RWPE1 (cell line): ENCODE data around the gene WFDC11.
A peak's percentile ranks its signal among the peaks of the same experiment; 100 is the strongest.

Experiments
- CTCF ChIA-PET: fragments of 350-600 bp; sonication (Branson Sonifier 250); formaldehyde crosslinking; extraction: SDS; loops from one replicate; lab custom pipeline; 2021; lab: Yijun Ruan, JAX
- POLR2A ChIA-PET: fragments of 400-600 bp; formaldehyde crosslinking; extraction: SDS; loops from one replicate; lab custom pipeline; 2020; ENCODE audit warnings: antibody characterized with exemption; ENCODE audit not compliant: low non-redundant PET; lab: Yijun Ruan, JAX
- DNase-seq: peaks from one replicate; pipeline ENCODE4 v3.0.0; 2012; ENCODE audit warnings: low spot score
- H3K27ac ChIP-seq: fragments of 450-650 bp; 2 replicates; pipeline ENCODE4 v1.5.1; 2017
- CTCF ChIP-seq: fragments of 450-650 bp; conservative IDR thresholded peaks from 2 replicates; pipeline ENCODE4 v1.5.1; 2017; ENCODE audit warnings: low read depth, mild to moderate bottlenecking

WFDC11 gene

GRCh38 chr20:45629496-45630100, 40.4 kb downstream of the WFDC11 start, which contains the start of gene WFDC10A:
Gene WFDC10A, plus strand, starts transcription at chr20:45629739. Its CDS starts 75 bp downstream, at chr20:45629814.
- peak; percentile 92 for TF ChIP-seq CTCF
- POLR2A ChIA-PET: no interaction called here
- DNase-seq: peak; percentile 83
- H3K27ac ChIP-seq: no peak within 1 kb of the TSS
- CTCF ChIA-PET: interaction anchor here (0.5 to 2.3 kb wide), 20 partner anchors 9 to 739 kb away, joined by 3 to 15 read pairs (median 3); no protein-coding TSS in a partner anchor

- no peak for DNase-seq
- POLR2A ChIA-PET: interaction anchor here (0.6 kb wide), 1 partner anchor 61 kb away, joined by 6 read pairs; no protein-coding TSS in a partner anchor
- CTCF ChIA-PET: interaction anchor here (1.0 to 2.7 kb wide), 2 partner anchors 145 to 253 kb away, joined by 5 to 12 read pairs; no protein-coding TSS in a partner anchor
- H3K27ac ChIP-seq: no peak overlapping the region
- TF ChIP-seq CTCF: no peak
These were observed 43.5 kb downstream of the WFDC11 start for GRCh38 chr20:45626540-45626939.

- ChIA-PET POLR2A (no interaction called here), CTCF (interaction anchor here (0.8 kb wide), 1 partner anchor 223 kb away, joined by 3 read pairs; no protein-coding TSS in a partner anchor)
- TF ChIP-seq CTCF: no peak
- no peak overlapping the region for H3K27ac ChIP-seq
- DNase-seq: no peak
These were observed 48.4 kb downstream of the WFDC11 start for GRCh38 chr20:45621593-45621992.

GRCh38 chr20:45617591-45617990, 52.4 kb downstream of the WFDC11 start:
- ChIA-PET POLR2A (no interaction called here), CTCF (interaction anchor here (0.7 to 2.5 kb wide), 5 partner anchors 11 to 324 kb away, joined by 3 to 14 read pairs (median 4); partner anchors contain the start of gene WFDC10A)
- no peak for DNase-seq

GRCh38 chr20:45612314-45612713, 57.7 kb downstream of the WFDC11 start:
- ChIA-PET CTCF (interaction anchor here (0.7 kb wide), 1 partner anchor 826 kb away, joined by 4 read pairs; no protein-coding TSS in a partner anchor), POLR2A (no interaction called here)

More at GRCh38 chr20:45617591-45617990, 52.4 kb downstream of the WFDC11 start:
- no peak overlapping the region for H3K27ac ChIP-seq
- no peak for TF ChIP-seq CTCF

More at GRCh38 chr20:45612314-45612713, 57.7 kb downstream of the WFDC11 start:
- no peak for DNase-seq
- H3K27ac ChIP-seq: no peak overlapping the region
- TF ChIP-seq CTCF: no peak
